ENCODE data around the gene TMEM131.

DNA sequence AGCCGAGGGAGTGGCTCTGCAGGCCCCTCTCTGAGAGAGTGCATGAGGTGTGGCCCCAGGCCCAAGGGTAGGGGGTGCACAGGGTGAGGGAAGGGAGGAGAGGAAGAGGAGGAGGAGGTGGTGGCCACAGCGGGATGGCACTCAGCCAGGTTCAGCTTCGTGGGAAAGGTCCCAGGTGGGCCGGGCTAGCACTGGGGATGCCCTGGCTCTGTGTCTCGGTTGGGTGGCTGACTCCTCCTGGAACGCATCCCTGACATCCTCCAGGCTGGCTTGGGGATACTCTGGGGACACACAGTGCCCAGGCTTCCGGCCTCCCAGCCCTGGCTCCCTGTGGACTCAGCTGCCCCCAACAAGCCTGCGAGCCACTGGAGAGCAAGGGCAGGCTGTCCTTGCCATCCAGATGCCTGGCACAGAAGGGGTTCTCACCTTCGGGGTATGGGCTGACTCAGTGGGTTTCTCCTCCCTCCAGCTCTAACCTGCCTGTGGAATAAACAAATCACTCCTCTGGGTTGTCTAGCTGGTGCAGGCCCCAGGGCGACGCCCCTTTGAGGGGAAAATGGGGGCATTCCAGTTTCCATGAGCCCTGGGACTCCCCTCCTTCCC is 283.0 kb downstream of the TMEM131 start:
- TF ChIP-seq RBBP5 (IDR thresholded peaks at IDR 0.05; ENCODE audit: borderline replicate concordance, low read depth, low read length) (no peak), RAD21 (IDR thresholded peaks at IDR 0.05 in 1 of 2, conservative IDR thresholded peaks at IDR 0.05 in 1 of 2; ENCODE audit: low read depth in 2 of 2, low read length in 2 of 2) (no peak)

All from H1 (cell line).